ENCODE results near the gene FBXO42. TPM values are rescaled to one million over a fixed set of nuclear protein-coding genes. Genes with fewer than 3 reads are reported as not detected.
A peak's percentile ranks its signal among the peaks of the same experiment; 100 is the strongest.

FBXO42 gene
- total RNA-seq, 1 donor from 2014 or later: 28.8 TPM

- H3K4me3 Mint-ChIP-seq: no peak overlapping the region
- DNase-seq (ENCODE audit: low spot score in 2 of 2, unreplicated experiment in 2 of 2): no peak
- H3K9me3 Mint-ChIP-seq: no peaks in the 10 kb centered on the region
- peaks cover 52% of the 10 kb centered on the region for H3K4me1 Mint-ChIP-seq
- H3K27me3 Mint-ChIP-seq (ENCODE audit: low read depth): no peaks in the 10 kb centered on the region
- peak overlapping the region; percentile 84 for H3K27ac Mint-ChIP-seq
- no peak for TF ChIP-seq CTCF (IDR thresholded peaks at IDR 0.05; ENCODE audit: unreplicated experiment)
- peaks cover 7% of the 10 kb centered on the region for H3K36me3 Mint-ChIP-seq
These were observed 24.7 kb upstream of the FBXO42 start for GRCh38 chr1:16376971-16377370.

GRCh38 chr1:16375521-16376340 lies 23.5 kb upstream of the FBXO42 start:
- no peak for DNase-seq (ENCODE audit: low spot score in 2 of 2, unreplicated experiment in 2 of 2)
- Mint-ChIP-seq H3K36me3 (peaks cover 5% of the 10 kb centered on the region), H3K9me3 (no peaks in the 10 kb centered on the region), H3K4me3 (peak overlapping the region; percentile 18), H3K27ac (peak overlapping the region; percentile 97), H3K4me1 (peaks cover 56% of the 10 kb centered on the region), H3K27me3 (ENCODE audit: low read depth) (no peaks in the 10 kb centered on the region)
- TF ChIP-seq CTCF (IDR thresholded peaks at IDR 0.05; ENCODE audit: unreplicated experiment): no peak

- Mint-ChIP-seq H3K36me3 (peaks cover 5% of the 10 kb centered on the region), H3K9me3 (no peaks in the 10 kb centered on the region), H3K27ac (peak overlapping the region; percentile 97), H3K27me3 (ENCODE audit: low read depth) (no peaks in the 10 kb centered on the region), H3K4me1 (peaks cover 57% of the 10 kb centered on the region), H3K4me3 (no peak overlapping the region)
- TF ChIP-seq CTCF (IDR thresholded peaks at IDR 0.05; ENCODE audit: unreplicated experiment): no peak
- no peak for DNase-seq (ENCODE audit: low spot score in 2 of 2, unreplicated experiment in 2 of 2)
These were observed 22.0 kb upstream of the FBXO42 start for GRCh38 chr1:16374266-16374665.

GRCh38 chr1:16372535-16373285 lies 20.4 kb upstream of the FBXO42 start:
- Mint-ChIP-seq H3K4me3 (no peak overlapping the region), H3K27ac (peak overlapping the region; percentile 44), H3K36me3 (peaks cover 5% of the 10 kb centered on the region), H3K9me3 (no peaks in the 10 kb centered on the region), H3K4me1 (peaks cover 64% of the 10 kb centered on the region), H3K27me3 (ENCODE audit: low read depth) (no peaks in the 10 kb centered on the region)
- DNase-seq (ENCODE audit: low spot score in 2 of 2, unreplicated experiment in 2 of 2): no peak
- TF ChIP-seq CTCF (IDR thresholded peaks at IDR 0.05; ENCODE audit: unreplicated experiment): no peak

GRCh38 chr1:16371725-16372124 lies 19.4 kb upstream of the FBXO42 start:
- Mint-ChIP-seq H3K36me3 (peaks cover 5% of the 10 kb centered on the region), H3K4me3 (no peak overlapping the region), H3K4me1 (peaks cover 57% of the 10 kb centered on the region), H3K27ac (peak overlapping the region; percentile 53), H3K27me3 (ENCODE audit: low read depth) (no peaks in the 10 kb centered on the region), H3K9me3 (no peaks in the 10 kb centered on the region)
- TF ChIP-seq CTCF (IDR thresholded peaks at IDR 0.05; ENCODE audit: unreplicated experiment): no peak
- no peak for DNase-seq (ENCODE audit: low spot score in 2 of 2, unreplicated experiment in 2 of 2)
